ENCODE results near the gene KCNG1.
"Not testable (repeated sequence)": the region's sequence is repeated elsewhere in the genome, so short reads cannot be mapped to it uniquely, and the experiment has no call there.

KCNG1 gene, protein sequence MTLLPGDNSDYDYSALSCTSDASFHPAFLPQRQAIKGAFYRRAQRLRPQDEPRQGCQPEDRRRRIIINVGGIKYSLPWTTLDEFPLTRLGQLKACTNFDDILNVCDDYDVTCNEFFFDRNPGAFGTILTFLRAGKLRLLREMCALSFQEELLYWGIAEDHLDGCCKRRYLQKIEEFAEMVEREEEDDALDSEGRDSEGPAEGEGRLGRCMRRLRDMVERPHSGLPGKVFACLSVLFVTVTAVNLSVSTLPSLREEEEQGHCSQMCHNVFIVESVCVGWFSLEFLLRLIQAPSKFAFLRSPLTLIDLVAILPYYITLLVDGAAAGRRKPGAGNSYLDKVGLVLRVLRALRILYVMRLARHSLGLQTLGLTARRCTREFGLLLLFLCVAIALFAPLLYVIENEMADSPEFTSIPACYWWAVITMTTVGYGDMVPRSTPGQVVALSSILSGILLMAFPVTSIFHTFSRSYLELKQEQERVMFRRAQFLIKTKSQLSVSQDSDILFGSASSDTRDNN

DNA sequence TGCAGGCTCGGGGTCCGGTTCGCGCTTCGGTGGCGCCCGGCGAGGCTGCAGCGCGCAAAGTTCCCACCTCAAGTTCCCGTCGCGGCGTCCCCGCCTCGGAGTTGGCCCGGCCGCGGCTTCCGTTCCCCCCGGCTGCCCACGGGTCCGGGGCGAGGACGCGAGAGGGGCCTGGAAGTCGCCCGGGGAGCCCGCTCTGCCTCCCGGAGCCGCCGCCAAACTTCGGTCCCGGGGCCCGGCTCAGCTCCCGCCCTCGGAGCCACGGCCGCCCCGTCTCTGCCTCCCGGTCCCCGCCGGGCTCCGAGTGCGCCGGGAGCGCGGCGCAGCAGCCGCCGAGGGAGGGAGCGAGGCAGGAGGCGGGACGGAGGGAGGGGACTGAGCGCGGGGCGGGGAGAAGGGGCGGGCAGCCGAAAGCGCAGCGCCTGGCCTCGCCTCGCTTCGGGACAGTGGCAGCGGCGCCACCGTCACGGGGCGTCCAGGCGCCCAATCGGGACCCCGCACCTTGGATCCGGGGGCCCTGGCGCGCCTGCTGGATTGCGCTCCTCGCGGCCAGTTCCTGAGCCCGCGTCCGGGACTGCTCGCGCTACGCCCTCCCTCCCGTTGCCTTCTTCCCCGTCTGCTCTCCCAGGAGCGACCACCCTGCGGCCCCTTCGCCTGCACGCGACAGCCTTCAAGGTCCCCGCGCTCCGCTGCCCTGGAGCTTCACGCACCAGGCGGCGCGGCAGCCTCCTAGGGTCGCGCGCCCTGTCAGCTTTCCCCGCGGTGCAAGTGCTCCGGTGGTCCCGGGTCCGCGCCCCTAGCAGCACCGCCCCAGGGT, at the start of gene KCNG1:
KCNG1 (minus strand) TSS at position 305 of the 814 bp plus-strand sequence. CDS start 12,769 bp downstream, outside the sequence.
- peak; percentile 24 for DNase-seq

DNA sequence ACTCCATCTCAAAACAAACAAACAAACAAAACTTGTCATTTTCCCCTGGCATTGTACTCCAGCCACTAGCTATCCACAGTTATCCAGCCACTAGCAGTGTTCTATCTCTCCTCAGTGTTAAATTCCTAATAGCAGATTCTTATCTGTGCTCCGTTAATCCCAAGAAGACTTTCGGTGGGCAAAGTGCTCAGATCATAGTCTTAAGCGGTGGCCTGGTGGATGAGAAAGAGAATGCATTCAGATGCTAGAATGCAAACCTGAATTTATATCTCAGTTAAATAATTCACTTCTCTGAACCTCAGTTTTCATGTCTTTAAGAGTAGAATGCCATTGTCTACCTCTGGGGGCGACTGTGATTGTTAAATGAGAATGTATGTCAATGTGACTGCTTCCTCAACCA, 47.7 kb upstream of the KCNG1 start:
- DNase-seq, result no peak

DNA sequence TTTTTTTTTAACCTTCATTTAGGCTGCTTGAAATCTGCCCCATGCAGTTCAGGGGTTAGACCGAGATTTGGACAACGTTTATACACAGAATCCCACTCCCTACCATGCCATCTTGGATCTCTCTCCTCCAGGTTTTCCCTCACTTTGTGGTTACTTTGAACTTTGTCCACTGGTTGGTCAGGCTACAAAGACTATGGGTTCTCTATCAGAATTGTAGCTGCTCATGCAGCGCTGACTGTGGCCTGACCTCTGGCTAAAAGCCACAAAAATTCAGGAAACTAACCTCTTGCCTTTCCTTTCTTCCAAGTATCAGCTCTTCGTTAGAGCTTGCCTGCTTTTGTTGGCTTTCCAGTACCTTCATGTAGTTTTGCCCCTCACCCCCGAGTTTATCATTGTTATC, 44.9 kb upstream of the KCNG1 start:
- DNase-seq, result no peak

DNA sequence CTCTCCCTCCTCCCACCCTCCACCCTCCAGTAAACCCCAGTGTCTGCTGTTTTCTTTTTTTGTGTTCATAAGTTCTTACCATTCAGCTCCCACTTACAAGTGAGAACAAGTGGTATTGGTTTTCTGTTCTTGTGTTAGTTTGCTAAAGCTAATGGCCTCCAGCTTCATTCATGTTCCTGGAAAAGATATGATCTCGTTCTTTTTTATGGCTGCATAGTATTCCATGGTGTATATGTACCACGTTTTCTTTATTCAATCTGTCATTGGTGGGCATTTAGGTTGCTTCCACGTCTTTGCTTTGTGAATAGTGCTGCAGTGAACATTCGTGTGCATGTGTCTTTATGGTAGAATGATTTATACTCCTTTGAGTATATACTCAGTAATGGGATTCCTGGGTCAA, 42.7 kb upstream of the KCNG1 start:
- no peak for DNase-seq

DNA sequence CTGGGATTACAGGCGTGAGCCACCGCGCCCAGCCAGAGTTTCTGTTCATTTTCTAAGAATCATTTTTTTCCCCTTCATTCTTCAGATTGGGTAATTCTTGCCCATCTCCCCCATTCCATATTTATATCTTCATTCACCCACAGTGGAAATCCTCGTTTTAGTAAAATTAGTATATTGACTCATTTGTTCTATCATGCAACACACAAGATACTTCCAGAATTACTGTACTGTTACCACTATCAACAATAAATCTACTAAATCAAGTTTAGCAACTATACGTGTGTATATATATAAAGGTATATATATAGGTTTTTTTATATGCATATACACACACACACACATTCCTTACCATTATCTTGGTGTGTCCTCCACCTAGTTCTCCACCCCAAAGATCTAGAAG, 41.2 kb upstream of the KCNG1 start:
- no peak for DNase-seq

DNA sequence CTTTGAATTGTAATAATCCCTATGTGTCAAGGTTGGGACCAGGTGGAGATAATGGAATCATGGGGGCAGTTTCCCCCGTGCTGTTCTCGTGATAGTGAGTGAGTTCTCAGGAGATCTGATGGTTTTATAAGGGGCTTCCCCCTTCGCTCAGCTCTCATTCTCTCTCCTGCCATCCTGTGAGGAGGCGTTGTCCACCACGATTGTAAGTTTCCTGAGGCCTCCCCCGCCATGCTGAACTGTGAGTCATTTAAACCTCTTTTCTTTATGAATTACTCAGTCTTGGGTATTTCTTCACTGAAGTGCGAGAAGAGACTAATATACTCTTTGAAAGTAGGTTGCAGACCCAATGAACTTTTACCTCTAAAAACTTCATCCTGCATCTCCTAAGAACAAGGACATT, 39.2 kb upstream of the KCNG1 start:
- no peak for DNase-seq

DNA sequence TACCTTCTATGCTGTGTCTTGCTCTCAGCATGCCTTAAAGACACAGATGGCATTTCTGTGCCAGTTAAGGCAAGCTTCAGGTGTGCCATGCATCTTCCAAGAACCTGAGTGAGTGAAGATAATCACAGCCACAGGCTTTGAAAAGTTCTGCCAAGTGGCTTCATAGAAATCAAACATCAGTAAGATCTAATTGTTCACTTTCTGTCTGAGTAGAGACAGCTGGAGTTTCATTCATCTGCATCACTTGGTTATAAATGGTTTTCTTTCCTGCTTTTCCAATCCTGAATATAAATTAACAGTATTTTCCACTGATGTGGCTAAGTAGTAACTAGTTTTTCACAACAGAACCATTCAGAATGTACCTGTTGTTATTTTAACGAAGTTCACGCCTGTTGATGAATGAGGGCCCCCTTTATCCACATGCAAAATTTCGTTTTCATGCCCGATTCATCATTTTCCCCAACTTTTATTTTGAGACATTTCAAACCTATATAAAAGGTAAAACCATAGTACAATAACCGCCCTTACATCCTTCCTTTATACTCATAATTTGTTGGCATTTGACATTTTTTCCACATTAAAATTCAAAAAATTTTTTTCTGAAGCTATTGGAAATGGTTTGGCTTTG, 38.6 kb upstream of the KCNG1 start:
- DNase-seq, result no peak

DNA sequence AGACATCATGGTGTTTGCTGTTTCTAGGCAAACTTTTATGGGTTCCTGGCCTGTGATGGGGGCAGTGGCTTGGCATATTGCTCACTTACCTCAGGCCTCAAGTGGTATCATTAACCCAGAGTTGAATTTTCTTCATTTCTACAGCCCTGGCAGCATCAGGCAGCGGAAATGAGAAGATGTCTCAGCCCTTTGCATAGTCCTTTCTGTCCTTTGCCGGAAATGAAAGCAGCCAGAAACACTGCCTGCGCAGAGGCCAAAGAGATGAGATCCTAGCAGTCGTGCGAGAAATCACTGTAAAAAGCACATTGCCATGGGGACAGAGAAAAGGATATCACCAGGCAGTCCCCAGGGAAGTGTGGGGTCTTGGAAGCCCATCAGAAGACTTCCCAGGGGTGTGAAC, 37.4 kb upstream of the KCNG1 start:
- DNase-seq, result no peak

DNA sequence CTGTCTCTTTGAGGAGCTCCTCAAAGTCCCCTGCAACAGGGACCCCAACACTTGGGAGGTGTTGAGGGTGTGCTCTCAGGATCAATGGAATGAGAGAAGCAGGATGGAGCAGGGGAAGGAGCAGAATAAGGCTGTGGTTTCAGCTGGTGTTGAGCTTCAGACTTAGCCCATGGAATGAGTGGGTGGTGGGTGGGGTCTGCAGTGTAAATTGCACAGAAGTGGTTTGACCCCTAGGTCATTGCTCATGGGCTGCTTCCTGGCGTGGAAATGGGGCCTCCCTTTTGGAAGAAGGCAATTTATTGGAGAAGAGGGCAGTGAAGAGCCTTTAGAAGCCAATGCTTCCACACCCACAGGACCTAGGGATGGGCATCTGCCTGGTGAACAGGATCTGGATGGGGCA, 37.0 kb upstream of the KCNG1 start:
- DNase-seq, result no peak

DNA sequence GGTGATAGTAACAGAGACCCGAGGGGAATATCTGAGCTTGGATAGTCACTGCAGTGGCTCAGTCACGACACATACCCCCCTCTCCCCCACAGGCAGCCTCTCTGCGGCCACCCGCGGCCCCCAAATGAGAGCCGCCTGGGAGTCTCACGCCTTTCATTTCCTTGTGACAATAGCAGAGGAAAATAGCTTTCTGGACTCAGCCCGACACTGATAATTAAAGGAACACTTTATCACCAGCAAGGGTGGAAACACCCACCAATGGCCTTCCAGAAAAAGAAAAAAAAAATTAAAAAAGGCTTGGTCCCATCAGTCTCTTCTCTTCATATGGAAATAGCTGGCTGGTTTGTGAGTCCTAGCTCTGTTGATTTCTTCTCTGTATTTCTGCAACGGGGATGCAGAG, 35.1 kb upstream of the KCNG1 start:
- no peak for DNase-seq

DNA sequence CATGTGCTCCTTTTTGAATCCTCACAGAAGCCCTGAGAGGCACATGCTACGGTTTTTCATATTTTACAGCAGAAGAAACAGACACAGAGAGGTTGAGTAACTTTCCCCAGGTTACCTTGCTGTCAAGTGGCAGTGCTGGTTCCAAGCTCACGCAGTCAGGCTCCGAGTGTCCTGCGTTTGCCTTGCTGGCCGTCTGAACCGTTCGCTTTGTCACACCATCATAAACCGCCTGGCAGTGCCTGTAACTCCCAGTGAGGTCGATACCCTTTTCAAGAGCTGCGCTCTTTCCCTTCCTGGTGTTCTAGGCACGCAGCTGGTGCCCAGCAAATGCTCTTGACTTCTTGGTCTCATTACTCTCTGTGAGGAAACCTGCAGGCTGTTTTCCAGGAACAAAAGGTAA, 31.3 kb upstream of the KCNG1 start:
- DNase-seq, result no peak

DNA sequence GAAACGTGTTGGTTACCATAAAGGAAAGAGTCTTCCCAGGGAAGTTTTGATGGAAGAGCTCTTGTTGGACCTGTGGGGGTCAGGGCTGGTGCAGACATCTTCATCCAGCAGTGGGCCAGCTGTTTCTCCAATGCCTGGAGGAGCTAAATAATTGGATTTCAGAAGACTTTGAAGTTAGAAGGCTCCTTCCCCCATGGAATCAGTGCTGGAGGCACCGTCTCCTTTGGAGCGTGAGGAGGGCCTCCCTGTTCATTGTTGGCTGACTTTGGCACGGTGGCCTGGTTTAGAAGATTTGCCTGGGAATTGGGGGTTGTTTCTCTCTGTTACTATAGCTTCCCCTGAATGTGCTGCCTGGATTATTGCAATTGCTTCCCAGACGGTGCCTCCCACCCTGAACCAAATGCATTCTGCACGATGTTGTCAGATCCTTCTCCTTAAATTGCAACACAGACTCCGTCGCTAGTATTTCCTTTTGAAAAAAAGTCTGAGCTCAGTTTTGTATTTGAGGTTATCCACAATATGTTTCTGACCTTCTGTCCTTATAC, 27.7 kb upstream of the KCNG1 start:
- no peak for DNase-seq

DNA sequence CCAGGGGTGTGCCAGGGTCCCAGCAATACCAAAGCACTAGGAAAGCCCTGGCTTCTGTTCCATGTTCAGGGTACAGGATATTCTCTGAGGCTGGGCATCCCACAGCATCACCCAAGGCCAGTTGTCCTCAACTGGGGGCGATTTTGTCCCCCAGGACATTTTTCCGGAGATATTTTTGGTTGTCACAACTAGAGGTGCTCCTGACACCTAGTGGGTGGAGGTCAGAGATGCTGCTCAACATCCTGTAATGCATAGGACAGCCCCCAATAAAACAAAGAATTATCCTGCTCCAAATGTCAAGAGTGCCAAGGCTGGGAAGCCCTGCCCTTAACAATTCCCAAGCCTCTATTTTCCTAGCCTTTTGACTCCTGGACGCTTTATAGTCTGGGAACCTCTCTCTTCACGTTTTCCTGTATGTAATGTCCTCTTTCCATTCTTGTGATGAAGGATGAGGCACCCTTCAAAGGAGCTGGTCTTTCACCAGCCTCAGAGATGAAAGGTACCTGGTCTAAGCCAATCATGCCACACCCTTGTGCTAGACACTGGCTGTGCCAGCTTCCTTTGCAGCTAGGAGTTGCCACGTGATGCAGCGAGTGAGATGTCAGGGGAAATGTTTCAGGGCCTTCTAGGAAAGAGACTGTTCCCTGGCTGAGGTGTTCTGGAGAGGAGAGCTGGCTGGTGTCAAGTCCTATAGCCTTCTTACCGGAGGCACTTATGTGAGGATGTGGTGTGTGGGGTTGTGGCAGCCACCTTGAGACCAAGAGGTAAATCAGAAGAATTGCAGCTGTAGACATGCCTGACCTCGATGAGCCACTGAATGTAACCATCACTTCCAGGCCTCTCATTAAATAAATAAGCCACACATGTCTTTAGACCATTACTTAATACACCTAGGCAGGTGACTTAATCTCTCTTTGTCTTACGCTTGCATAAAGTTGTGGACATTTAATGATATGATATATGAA, 23.4 kb upstream of the KCNG1 start:
- DNase-seq, result no peak

DNA sequence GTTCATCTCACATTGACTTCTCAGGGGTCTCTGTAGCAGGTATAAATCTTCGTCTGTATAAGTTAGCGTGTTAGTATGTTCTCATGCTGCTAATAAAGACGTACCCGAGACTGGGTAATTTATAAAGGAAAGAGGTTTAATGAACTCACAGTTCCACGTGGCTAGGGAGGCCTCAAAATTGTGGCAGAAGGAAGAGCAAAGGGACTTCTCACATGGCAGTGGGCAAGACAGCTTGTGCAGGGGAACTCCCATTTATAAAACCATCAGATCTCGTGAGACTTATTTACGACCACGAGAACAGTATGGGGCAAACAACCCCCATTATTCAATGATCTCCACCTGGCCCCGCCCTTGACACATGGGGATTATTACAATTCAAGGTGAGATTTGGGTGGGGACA, 22.6 kb upstream of the KCNG1 start:
- not testable (repeated sequence) for DNase-seq

DNA sequence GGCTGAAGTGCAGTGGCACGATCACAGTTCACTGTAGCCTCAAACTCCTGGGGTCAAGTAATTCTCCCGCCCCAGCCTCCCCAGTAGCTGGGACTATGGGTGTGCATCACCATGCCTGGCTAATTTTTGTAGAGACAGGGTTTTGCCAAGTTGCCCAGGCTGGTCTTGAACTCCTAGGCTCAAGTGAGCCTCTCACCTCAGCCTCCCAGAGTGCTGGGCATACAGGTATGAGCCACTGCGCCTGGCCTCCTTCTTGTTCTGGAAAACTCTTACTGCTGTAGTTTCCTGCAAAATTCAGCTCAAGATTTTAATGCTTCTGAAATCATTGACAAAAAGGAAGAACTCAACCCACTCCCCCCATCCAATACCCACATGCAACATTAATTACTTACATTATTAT, 21.9 kb upstream of the KCNG1 start:
- no peak for DNase-seq

DNA sequence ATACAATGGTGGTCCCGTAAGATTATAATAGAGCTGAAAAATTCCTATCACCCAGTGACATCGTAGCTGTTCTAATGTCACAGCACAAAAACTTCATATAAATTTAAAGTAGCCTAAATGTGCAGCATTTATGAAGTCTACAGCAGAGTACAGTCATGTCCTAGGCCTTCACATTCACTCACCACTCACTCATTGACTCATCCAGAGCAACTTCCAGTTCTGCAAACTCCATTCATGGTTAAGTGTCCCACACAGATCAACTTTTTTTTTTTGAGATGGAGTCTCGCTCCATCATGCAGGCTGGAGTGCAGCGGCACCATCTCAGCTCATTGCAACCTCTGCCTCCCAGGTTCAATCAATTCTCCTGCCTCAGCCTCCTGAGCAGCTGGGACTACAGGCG, 20.9 kb upstream of the KCNG1 start:
- no peak for DNase-seq

DNA sequence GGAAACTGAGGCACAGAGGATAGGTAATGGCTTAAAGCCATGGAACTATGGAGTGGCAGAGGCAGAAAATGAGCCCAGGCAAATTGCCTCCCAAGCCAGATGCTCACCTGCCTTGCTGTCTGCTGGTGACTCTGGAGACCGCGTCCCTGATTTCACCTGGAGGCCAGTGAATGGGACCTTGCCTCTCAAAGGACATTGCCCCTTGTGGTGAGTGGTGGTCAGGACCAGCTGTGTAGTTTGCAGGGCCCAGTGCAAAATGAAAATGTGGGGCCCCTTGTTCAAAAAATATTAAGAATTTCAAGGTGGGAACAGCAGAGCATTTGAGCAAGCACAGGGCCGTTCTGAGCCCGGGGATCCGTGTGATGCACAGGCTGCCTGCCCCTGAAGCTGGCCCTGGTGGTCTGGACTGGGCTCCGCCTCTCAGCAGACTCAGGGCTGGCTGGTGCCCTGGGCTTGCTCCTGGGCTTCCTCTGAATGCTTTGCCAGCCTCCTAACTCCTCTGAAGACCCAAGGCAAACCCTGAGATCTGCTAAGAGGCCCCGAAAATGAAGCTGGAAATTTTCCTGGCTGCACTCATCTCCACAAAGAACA, 19.8 kb upstream of the KCNG1 start:
- peak; percentile 20 for DNase-seq

DNA sequence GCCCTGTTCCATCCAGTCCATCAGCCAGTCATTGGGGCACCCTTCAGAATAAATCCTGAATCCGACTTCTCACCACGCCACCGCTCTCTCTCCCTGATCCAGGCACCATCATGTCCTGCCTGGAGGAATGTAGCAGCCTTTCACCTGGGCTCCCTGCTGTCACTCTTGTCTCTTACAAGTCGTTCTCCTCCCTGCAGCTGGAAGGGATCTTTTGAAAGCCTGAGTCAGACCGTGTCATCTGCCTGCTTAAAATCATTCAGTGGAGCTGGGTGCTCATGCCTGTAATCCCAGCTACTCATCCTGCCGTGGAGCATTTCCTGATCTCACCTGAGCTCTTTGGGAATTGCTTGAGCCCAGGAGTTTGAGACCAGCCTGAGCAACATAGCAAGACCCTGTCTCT, 19.2 kb upstream of the KCNG1 start:
- DNase-seq, result no peak

DNA sequence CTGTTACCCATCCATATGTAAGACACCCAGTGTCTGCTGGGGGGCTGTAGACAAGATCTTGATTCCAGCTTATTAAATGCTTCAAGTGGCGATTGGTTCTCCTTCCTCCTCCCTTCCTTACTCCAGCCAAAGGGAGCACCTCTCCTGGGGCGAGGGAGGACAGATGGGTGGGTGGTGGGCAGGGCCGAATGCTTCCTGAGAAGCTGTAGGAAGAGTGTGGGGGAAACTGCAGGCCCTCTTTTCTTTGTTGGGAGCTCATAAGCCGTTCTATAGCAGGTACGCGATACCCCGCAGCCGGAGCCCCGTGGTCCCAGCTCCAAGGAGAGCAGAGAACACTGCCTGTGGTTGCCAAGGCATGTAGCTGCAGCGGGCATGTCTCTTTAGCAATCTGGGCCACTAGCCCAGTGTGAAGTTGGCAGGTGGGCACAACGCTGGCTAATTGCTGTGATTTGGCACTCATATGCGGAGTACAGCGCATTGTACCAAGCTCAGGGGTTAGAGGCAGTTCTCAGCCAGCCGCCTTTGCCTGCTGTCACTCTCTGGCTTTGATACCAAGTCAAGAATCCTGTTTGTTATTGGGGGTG, 14.7 kb upstream of the KCNG1 start:
- peak; percentile 89 for DNase-seq

DNA sequence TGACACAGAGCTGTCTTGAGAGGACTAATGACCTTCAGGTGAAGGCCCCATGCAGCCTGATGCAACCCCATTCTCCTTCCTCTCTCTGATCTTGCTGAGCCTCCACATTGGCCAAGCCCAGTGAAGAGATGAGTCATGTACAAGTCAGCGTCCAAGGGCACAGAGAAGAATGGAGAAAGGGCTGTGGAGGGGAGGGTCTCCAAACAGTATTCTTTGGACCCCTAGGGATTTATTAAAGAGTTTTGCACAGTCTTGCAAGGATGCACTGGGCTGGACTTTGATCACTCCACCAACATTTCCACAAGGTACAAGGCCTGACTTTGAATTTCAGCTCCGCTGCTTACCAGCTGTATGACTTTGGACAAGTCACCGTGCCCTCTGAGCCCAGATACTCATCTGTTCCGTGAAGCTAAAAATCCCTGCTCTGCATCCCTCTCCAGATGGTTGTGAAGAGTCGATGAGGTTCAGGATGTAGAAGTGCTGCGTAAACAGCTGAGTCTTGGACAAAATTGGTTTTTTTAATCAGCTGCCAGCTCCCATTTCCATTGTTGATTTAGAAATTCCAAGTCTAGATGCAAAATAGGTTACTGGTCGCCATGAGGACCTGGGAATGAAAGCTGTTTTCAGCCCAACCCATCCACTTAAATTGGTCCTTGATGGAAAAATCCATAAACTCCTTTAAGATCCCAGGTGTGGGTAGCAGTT, 14.1 kb upstream of the KCNG1 start:
- no peak for DNase-seq

DNA sequence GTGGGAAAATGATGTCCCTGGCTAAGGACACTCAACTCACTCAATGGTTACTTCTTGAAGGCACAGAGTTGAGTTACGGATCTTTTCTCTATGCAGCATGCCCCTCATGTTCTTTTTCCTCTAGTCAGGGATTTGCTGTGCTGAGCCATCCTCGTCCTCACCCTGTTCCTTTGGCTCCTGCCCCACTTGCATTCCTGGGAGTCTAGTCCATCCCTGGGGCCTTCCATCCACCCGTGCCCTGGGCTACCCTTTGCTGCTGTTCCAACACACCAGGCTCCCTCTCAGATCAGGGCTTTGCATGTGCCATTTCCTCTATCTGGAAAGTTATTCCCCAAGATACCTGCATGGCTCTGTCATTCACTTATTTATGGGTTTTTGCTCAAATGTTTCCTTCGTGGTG, 13.3 kb upstream of the KCNG1 start:
- DNase-seq, result no peak

Data from COR-L47 (cell line).